Activated T-cell treated with anti-CD3 and anti-CD28 coated beads for 4 hours (primary cell): ENCODE measurements around the gene ITGB8.

Experiments used
- DNase-seq: peaks from one replicate; pipeline ENCODE4 v3.0.0-alpha.2; 2020

The ITGB8 gene

DNA sequence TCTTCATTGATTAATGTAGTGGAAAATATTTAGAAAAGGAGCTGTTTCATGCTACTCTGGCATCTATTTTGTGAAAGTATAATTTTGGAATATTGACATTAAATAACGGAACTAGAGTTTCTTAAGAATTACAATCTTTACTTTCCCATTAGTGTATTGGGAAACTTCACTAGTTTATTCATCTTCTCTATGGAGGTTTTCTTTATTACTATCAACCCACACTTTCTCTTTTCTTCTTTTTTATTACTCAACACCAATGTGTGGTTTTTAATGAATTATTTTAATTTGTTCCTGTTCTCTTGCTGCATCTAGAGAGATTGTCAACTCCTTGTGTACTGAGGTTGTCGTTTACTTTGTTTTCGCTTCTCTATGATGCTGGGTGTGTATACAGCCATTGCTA is 20.4 kb upstream of the ITGB8 start:
- DNase-seq = no peak

DNA sequence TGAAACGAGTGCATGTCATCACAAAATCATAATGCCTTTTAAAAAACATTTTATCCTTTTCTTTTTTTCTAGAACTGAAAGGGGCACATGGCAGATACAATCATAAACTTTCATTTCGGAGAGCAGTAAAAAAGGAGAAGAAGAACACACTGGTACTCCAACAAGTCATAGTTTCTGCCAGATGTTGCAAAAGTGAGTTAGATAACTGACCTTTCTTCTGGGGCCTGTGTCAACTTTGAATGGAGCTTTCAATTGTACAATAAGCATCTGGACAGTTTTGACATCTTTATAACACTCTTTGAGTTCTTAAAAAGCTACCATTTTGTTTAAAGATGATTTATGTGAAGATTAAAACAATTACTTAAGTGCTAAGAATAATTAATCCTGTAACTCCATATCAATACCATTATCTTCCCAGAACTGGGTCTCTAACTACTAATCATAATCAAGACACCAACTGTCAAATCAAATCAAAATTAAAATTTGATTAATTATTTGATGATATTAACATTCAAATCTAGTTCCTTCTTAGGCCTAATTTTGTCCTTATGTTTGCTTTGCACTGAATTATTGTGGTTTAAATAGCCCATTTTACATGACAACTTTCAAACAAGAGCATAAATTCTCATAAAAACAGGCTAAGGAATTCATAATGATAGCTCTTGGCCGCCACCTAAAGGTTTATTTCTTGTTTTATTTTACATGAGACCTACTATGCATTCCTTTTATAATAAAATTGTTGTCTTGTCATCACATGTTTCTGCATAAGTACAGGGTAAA is 19.5 kb upstream of the ITGB8 start:
- no peak for DNase-seq

DNA sequence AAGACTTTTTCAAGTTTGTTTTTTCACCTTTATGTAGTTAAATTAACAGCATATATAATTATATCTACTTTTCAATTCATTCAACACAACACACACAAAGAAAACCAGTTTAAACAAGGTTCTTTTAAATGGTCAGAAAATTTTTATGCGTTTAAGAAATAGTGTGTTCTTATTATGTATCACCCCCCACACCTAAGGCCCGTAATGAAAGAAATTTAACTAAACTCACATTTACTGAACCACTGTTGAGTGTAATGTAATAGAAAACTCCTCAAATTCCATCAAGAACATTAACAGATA is 19.0 kb upstream of the ITGB8 start:
- DNase-seq = no peak

DNA sequence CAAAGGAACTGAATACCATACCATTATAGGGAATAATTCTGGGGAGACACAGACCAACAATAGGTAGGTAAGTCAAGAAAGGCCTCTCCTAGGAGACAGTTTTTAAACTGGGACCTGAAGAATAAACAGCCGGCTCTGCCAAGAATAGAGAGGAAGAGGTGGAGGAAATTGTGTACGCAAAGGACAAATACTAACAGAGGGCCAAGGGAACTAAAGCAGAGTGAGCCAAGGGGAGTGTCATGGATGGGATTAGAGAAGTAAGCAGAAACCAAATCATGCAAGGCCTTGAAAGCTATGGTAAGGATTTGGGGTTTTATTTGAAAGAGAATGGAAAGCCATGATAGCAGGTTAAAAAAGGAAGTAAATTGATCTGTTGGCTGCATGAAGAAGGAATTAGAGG is 18.1 kb upstream of the ITGB8 start:
- no peak for DNase-seq

DNA sequence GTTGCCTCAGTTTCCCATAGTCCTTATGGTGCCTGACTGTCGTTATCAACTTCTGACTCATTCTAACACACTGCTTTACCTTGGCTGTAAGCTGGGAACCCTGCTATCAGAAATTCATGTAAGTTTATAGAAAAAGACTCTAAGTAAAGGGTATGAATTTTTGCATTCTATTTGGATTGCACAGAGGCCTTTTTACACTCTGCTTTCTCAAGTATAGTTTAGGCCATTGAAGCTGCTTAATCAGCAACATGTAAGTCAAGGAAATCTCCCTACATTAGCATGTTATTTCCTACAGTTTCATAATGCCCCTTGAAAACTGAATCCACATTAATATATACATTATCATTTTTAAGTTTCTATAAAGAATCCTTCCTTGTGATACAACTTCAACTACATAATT is 17.1 kb upstream of the ITGB8 start:
- no peak for DNase-seq

DNA sequence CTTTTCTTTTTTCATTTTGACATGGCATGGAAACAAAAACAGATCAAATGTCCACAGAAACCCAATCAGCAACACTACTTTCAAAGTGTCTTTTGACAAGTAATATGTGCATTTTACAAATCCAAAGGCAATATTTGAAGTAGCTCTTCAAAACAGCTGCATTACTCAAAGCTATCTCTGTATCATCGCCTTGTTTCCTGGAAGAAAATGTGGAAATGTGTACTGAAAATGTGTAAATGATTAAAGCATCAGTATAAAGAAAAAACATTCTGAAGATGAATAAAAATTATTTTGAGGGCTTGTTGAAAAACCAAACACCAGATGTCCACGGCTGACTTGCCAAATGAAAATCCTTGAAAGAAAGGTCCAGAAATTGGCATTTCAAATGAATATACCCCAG is 16.5 kb upstream of the ITGB8 start:
- no peak for DNase-seq

DNA sequence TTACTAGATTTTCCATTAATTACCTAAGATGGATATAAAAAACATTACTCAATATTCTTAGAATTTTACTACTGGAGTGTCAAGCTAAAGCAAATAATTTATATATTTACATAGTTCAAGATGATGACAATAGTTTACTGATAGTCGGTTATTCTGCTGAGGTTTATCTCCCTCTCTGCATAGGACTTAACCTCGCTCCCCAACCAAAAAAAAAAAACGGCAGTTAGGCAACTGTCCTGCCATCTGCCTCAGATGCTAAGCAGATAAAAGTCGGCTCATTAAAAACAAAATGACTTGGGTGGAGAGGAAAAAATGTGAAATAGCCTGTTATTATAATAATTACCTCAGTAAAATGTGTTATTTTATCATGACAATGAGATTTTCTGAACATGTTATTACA is 14.0 kb upstream of the ITGB8 start:
- no peak for DNase-seq

DNA sequence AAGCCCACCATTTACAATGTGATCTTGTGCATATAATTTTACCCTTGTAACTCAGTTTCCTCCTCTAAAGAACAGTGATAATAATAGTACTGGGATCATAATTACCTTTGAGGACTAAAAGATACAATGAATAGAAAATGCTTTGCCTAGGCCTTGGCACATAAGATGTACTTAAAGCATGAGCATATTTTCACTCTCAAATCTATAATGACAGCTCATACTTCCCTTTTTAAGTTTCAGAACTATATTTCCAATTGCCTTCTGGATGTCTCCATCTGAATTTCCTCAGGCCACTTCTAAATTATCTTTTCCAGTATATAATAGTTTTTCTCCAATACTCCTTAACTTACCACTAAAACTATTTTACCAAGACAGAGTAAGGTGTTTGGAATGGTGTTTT is 13.3 kb upstream of the ITGB8 start:
- no peak for DNase-seq

DNA sequence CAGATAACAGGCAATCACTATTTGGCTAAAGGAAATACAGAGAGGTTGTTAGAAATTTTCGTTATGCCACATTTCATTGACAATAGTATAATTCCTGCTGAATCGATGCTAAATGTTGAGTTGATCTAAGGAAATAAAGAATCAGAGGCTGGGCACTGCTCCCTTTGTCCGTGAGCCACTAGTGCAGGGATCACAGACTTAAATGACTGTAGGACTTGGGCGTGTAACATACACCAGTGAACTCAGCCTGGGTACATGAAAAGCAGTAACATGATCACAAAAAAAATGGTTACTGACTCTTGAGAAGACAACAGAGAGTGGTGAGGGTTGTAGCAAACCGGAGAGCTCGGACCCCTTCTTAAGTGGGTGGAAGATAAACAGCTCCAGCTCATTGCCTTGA is 11.8 kb upstream of the ITGB8 start:
- no peak for DNase-seq

DNA sequence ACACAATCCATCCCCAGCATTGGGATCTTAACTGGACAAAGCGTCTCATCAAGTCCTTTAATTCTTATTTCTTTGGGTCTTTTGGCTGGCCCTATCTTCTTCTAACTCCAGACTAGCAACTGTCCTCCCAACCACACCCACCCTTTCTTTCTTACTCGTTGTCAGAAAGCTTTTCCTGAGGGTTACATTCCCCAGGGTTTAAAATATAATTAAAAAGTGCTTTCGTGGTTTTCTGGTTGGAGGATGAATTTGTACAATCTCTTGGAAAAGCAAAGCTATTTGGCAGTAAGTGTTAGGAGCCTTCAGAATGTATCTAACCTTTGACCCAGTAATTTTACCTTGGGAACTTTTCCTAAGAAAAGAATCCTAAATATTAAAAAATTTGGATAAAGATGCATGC is 10.4 kb upstream of the ITGB8 start:
- DNase-seq = no peak

DNA sequence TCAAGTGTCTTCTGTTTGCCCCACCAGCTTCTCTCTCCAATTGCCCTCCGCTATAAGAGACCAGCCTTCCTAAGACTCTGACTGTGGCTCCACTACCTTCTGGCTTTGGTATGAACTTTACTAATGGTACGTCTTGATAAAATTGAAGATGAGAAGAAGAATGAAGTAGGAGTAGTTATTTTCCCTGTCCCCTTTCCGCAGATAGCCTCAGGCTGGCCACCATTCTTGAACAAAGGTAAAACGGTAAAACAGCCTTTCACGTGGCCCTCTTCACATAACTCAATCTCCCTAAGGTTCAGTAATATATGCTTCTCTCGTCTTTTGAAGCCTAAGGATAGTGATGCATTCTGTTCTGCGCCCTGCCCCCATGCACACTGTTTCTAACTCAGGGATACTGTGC is 9.9 kb upstream of the ITGB8 start:
- DNase-seq = no peak

DNA sequence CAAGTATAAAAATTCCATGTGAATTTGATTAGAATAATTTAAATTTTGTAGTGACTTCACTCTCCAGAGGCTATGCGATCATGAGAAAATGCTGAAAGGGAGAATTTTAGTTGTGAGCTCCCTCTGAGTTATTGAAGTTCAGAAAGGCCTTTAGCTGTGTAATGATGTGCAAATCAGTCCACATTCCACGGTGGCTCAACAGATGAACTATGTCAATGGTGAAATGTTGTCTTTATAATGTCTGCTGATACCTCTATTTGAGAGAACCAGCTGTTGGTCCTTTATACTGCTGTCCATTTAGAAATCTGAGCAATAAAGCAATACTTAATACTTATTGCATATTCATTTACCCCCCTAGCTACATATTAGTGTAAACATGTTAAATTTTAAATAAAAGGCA is 7.1 kb upstream of the ITGB8 start:
- DNase-seq = no peak

DNA sequence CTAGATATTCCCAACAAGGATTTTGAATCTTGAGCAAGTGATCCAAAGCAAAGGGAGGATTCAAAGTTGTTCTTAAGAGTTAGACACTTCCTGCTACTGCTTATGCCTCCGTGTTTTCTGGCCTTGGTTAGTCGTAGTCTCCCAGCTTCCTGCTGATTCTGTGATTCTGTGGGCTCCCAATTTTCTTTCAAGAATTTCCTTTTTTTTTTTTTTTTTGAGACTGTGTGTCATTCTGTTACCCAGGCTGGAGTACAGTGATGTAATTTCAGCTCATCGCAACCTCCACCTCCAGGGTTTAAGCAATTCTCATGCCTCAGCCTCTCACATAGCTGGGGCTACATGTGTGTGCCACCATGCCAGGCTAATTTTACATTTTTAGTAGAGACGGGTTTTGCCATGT is 4.4 kb upstream of the ITGB8 start:
- DNase-seq = no peak

DNA sequence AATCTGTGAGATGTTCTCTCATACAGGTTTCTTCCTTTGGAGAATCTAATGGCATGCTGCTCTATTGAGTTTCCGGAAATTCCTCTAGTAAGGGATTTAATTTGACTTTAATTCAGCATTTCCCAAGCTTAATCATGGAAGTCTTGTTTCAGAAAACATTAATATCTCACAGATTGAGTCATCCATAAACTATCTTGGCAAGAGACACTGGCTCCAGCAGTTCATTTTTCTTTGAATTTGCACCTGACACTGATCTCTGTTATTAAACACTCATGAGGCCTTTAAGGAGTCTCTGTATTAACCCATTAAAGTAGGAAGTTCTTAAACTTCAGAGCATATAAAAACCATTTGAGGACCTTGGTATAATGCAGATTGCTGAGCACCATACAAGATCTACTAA is 3.6 kb upstream of the ITGB8 start:
- DNase-seq = no peak

DNA sequence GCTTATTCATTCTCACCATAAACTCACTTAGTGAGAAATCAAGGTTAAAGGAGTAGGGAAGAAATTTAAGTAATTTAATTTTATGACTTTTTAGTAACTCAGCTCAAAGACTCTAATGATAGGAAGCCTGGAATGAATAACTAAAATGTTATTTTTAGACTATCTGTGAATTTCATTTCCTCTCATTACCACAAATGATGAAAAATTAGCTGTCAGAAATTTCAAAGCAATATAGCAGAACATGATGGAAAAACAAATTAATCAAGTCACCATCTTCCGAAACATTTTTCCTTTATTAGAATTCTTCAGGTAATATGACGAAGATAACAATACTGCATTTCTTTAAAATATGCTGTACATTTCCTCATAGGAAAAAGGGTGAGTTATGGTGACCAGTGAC is 2.7 kb upstream of the ITGB8 start:
- no peak for DNase-seq

DNA sequence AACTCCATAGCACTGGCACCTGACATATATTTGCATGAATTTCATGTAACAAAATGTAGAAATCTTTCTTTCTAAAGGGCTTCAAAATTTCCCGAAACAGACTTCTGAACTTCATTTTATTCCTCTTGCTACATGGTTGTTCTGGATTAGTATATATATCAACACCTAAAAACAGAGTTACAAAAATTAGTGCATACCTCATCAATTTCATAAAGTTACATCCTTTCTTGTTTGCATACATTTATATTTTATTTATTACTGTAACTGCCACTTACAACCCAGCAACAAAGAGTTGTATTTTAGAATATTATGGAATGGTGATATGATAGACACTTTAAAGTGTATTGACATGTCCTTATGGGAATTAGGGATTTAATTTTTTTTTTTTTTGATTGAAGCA is 2.0 kb upstream of the ITGB8 start:
- DNase-seq = no peak

DNA sequence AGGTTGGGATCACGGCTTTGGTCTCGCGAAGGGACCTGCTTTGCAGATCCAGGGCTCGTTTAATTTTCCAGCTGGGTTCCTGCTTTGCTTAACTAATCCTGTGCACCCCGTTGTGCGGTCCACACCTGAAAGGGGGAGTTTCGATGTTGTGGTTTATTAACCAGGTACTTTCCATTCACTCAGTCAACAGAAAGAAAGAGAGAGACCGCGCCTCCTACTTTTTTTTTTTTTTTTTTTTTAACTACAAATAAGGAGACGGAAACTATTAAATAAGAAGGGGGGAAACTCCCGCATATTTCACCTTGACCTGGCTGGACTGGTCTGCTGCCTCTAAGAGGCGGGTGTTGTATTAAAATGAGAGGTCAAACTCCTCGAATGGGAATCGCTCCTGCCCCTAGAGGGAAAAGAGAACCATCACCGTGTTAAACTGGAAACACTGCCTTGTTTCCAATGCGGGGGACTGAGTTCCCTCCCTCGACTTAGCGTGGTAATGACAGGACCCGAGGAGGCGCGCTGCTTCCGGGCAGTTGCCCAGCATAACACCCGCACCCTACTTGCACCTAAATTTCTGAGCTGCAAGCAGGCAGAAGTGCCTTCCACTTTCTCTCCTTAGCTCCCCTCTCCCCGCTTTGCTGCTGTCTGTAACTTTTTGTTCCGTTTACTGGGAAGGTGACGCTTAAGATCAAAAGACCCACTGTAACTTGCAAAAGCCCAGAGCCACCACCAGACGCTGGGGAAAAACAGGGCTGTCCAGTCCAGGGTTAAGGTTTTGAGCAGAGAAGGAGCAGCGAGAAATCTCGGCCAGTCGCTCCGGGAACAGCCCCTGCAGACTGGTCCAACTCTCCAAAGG is 1.1 kb upstream of the ITGB8 start:
- DNase-seq = no peak

DNA sequence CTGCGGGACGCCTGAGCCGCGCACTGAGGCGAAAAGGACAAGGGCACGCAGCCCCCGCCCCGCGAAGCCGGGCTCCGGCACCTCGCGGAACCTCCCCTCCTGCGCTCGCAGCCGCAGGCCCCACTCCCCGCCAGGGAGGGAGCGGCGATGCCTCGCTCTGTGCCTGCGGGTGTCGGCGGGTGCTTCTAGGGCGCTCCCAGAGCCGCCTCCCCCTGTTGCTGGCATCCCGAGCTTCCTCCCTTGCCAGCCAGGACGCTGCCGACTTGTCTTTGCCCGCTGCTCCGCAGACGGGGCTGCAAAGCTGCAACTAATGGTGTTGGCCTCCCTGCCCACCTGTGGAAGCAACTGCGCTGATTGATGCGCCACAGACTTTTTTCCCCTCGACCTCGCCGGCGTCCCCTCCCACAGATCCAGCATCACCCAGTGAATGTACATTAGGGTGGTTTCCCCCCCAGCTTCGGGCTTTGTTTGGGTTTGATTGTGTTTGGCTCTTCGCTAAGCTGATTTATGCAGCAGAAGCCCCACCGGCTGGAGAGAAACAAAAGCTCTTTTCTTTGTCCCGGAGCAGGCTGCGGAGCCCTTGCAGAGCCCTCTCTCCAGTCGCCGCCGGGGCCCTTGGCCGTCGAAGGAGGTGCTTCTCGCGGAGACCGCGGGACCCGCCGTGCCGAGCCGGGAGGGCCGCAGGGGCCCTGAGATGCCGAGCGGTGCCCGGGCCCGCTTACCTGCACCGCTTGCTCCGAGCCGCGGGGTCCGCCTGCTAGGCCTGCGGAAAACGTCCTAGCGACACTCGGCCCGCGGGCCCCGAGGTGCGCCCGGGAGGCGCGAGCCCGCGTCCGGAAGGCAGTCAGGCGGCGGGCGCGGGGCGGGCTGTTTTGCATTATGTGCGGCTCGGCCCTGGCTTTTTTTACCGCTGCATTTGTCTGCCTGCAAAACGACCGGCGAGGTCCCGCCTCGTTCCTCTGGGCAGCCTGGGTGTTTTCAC is 519 bp downstream of the ITGB8 start:
- no peak for DNase-seq

DNA sequence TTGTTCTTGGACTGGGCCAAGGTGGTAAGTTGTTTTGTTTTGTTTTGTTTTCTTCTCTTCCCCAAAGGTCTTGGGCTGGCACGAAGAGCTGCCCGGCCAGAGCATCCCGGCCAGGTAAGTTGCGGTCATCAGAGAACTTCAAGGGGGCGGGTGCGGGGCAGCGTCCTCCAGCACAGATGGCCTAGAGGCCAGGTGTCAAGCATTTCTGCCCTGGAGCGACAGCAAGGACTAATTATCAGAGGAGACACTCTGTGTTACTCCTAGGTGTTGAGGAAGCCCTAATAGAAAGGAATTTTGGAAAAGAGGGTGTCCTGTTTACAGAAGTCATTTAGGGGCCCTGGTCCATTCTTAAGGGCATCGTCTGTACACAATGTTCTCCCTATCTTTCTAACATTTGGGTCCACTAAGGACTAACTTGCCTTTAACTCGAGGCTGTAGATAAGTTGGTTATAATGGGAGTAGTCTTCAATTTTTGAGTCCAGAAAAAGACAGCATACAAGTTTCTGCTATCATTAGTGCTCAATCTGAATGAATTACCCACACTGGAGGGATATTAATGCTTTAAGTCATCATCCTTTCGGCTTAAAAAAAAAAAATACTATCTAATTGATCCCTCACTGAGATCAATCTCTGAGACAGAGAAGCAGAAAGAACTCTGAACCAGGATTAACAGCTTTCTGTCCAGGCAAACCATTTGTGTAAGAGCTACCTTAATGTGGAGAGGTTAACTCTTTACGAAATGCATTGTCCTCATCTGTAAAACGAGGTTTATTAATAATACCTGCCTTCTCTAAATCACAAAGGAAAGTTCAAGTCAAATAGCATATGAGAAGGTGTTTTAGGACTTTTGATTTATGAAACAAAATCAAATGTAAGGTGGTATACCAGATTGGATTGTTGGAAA is 1.5 kb downstream of the ITGB8 start:
- DNase-seq = no peak

DNA sequence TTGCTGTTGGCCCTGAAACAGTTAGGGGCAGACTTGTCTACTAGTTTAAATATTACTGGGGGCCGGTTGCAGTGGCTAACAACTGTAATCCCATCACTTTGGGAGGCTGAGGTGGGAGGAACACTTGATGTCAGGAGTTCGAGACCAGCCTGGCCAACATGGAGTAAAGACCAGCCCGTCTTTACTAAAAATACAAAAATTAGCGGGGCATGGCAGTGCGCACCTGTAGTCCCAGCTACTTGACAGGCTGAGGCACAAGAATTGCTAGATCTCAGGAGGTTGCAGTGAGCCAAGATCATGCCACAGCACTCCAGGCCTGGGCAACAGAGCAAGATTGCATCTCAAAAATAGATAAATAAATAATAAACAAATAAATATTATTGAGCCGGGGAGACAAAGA is 7.6 kb downstream of the ITGB8 start:
- DNase-seq = no peak

DNA sequence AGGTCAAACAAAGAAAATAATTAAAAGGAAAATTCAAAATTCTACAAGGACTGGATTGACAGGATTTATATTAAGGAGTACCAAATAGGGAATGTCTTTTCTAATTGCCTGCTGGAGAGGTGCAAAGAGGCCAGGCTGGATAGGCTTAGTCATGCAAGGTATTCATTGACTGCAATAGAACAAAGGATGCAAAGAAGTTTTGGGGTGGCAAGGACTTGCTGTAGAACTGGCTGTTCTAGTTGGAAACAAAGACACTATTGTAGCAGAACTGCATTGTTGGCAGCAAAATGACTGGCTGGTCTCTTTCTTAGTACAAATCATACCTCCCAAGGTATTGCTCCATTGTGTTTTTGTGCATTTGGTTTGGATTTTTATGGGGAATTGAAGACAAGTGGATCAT is 10.1 kb downstream of the ITGB8 start:
- DNase-seq = no peak

DNA sequence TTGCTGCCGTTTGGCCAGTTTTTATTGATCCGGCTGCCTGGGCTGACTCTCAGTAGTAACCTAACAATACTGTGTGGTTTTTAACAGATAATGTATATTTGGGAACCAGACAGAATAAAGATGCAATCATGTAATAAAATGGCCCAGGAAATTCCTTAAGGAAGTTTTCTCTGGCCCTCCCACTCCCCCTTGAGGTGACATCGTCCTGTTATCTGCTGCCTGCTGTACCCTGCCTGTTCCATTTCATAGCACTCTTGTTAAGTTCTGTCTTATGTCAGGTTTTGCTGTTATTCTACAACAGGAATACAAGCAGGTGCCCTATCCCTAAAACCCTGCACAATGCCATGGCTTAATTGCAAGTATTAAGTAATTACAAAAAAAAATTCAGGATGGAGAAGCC is 12.5 kb downstream of the ITGB8 start:
- no peak for DNase-seq

DNA sequence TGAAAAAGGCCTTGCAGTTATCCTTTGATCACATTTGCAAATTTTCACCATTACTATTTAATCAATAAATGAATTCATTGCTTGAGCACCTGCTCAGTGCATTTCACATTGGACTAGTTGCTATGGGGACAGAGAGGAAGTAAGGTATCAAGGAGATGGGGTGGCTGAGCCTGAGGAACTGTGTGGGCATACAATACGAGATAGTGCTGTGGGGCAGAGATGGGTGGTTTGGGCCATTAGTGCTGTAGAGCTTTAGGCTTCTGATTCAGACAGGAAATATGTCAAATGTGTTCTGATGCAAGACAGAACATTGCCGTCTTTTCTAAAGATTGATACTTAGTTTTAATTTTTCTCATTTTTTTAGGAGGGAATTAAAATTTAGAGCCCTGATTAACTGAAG is 13.2 kb downstream of the ITGB8 start:
- DNase-seq = no peak
